ENCODE results near the gene STIP1. TPM values are rescaled to one million over a fixed set of nuclear protein-coding genes. Genes with fewer than 3 reads are reported as not detected.

STIP1 gene
- 258 and 296 TPM in 2 replicates for total RNA-seq (2014; rRNA removed; shearing (Covaris generic))

GRCh38 chr11:64185693-64186491 is at the start of gene STIP1:
Gene STIP1, plus strand, starts transcription at chr11:64186171. Its CDS starts 91 bp downstream, at chr11:64186262.
- DNase-seq (ENCODE audit: low spot score) = peak; percentile 100

DNA sequence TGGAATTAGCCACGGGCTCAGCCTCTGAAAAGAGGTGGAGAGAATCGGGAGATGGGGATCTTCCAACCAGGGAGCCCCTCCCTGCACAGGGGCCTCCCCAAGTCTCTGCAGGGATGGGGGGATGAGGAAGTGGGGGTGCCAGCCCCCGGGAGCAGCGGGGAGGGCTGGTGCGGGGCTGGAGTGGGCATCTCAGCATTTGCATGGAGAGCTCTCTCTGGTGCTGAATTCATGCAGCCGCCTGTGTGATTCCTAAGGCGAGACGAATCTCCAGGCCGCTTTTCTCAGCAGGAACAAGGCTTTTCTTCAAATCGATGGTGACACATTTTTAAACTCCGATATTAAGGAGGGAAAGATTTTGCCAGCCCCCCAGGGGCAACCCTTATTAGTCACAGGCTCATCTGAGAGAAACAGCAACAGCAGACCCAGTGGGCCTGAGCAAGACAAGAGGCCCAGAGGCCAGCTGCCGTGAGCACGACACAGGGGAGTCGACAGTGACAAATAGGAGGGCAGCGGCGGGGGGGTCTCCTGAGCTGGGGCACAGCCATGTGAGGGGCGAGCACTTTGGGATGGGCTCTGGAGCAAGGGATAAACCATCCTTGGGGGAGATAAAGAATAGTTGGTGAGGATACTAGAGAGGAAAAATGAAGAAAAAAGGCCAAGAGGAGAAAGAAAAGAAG is 49.1 kb upstream of the STIP1 start:
- no peak for DNase-seq (ENCODE audit: low spot score)

- no peak for DNase-seq (ENCODE audit: low spot score)
Observed at GRCh38 chr11:64138398-64138797, 47.6 kb upstream of the STIP1 start.

DNA sequence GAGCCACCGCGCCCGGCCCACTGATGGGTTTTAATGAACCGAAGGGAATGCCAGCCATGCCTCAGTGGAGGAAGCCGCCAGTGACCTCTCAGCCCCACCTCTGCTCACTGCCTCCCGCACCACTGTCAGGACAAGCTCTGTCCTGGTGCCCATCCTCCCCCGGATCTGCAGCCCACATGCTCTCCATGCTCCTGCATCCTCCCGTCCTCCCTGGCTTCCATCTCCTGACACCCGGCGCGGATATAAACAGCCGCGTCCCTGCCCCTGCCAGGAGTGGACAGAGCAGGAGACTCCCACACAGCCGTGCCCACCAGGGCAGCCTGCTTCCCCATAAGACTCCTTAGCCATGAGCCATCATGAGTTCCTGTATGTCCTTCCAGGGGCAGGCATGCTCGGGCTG is 46.9 kb upstream of the STIP1 start:
- DNase-seq (ENCODE audit: low spot score) = no peak

DNA sequence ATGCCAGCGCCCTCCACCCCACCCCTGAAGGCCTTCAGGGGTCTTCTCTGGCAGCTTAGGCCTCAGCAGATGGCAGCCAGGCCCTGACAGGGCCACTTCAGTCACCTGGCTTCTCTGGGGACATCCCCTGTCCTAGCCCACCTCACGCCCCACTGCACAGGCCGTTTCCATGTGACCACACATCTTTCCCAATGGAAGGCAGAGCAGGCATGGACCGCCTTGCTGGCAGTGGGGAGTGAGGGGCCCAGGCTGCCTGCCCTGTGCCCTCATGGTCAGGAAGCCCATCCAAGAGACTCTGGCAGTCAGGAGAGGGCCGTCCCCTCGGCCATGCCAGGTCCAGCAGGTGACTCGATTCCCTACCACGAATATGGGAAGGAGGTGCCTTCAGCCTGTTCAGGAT is 45.9 kb upstream of the STIP1 start:
- DNase-seq (ENCODE audit: low spot score) = no peak

DNA sequence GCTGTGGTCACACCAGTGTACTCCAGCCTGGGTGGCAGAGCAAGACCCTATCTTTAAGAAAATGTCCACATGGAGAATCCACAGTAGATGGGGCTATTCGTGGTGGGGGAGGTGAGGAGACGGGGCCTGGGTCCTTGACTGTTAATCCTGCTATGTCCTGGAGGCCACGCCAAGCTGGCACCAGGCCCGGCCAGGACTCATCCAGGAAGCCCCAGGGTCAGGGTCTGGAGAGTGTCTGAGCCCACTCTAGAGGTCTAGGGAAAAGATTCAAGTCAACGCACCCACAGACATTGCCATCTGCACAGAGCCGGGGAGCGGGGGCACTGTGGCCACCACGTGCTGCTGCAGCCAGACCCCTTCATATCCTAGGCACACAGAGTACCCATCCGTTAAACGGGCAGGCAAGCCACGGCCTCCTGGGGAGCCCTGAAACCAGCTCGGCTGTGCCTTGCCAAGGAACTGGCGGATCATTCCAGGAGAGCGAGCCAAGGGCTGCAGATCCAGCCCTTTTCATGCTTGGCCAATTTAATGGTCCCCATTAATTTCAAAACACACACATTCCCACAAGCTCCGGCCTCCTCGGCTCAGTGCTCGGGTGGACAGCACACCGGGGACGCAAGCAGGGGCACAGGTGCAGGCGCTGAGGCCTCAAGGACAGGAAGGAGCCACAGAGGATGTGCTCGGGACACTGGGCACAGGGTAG is 44.7 kb upstream of the STIP1 start:
- no peak for DNase-seq (ENCODE audit: low spot score)

DNA sequence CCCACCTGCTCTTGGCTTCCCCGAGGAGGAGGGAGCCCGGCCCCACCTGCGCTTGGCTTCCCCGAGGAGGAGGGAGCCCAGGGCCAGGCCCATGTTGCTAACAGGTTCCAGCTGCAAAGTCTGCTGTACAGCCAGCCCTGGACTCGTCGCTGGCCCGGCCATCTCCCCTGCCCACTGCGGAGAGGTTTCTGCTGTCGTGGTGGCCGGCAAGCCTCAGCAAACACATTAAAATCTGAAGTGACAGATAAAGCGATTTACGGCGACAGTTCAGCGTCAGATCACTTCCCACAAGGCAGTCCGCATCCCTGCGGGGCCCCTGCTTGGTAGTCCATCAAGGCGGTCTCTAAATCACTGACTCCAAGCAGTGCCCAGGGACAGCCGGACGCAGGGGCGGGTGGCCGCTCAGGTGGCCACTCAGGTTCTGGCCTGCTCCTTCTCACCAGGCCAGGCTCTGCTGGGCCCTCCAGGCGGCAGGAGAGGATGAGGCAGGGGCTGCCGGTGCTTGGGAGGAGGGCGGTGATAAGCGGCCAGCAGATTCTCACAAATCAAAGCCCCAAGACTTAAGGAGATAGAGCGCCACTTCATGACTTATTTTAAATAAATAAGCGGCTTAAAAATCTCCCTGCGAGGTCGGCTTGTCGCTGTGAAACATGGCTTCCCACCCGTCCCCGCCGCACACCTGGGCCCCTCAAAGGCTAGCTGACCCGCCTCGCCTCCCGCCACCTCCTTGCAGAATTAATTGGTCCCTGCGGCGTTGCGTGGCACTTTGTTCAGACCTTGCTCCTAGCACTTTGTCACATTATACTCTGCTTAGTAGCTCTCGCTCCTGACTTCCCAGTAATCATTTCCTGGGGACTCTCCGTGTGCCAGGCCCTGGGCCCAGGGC is 41.1 kb upstream of the STIP1 start:
- no peak for DNase-seq (ENCODE audit: low spot score)

- peak; percentile 52 for DNase-seq (ENCODE audit: low spot score)
Observed at GRCh38 chr11:64146036-64146955, 39.7 kb upstream of the STIP1 start.

DNA sequence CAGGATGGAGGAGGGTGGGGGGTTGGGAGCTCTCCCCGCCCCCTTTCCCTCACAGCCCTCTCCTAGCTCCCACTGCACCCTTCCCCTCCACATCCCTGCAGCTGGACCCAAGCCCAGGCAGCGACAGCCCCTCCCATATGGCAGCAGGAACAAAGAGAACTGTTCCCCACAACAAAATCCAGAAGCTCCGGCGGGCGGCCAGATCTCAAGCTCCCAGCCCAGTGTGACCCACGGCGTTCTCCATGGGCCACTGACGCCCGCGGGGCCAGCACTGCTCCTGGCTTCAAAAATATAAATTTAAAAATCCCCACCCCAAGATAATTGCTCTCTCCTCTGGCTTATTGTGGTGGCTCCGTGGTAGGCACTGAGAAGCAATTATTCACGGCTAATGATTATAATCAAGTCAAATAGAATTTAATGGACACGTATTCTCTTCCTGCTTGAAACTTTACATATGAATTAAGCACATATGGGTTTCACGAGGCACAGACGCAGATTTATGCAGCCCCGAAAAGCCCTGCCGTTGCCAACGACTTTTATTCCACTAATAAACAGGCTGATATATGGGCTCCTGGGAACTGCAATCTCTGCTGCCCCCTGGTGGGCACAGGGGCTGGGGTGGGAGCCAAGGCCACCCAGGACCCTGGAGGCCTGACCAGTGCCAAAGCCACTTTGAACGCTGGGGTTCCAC is 37.6 kb upstream of the STIP1 start:
- DNase-seq (ENCODE audit: low spot score) = peak; percentile 53

GRCh38 chr11:64148917-64149617 is 36.9 kb upstream of the STIP1 start:
- DNase-seq (ENCODE audit: low spot score) = no peak

DNA sequence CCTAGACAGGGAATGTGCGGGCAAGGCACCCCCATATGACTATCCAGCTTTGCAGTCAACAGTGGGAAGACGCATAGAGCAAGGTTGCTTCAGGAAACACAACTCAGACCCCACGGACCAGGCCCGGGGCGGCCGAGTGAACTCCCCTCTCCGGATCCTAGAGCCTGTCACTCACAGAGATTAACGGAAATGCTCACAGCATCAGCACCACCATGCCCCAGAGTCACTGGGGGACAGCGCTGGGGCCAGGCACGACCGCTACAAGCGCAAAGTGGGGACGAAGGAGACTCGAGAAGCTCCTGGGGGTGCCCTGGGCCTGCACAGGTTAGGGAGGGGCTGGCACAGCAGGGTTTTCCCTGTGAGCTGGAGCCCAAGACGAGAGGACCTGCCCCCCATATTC is 35.9 kb upstream of the STIP1 start:
- DNase-seq (ENCODE audit: low spot score) = no peak

- DNase-seq (ENCODE audit: low spot score) = no peak
Observed at GRCh38 chr11:64150481-64151239, 35.3 kb upstream of the STIP1 start.

DNA sequence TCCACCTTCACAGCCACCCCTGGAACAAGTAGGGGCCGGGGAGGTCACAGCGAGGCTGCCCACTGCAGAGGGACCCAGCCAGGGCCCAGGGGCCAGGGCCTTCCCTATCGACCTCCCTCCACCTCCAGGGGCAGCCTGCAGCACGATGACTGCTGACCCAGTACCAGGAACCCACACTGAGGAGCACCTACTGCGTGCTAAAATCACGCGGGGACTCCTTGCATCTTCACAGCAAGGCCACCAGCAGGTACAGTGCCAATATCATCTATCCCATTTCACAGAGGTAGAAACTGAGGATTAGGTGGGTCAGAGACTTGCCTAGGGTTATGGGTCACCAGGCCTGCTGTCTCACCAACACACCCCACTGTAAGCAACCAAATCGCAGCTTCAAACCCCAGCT is 34.6 kb upstream of the STIP1 start:
- no peak for DNase-seq (ENCODE audit: low spot score)

DNA sequence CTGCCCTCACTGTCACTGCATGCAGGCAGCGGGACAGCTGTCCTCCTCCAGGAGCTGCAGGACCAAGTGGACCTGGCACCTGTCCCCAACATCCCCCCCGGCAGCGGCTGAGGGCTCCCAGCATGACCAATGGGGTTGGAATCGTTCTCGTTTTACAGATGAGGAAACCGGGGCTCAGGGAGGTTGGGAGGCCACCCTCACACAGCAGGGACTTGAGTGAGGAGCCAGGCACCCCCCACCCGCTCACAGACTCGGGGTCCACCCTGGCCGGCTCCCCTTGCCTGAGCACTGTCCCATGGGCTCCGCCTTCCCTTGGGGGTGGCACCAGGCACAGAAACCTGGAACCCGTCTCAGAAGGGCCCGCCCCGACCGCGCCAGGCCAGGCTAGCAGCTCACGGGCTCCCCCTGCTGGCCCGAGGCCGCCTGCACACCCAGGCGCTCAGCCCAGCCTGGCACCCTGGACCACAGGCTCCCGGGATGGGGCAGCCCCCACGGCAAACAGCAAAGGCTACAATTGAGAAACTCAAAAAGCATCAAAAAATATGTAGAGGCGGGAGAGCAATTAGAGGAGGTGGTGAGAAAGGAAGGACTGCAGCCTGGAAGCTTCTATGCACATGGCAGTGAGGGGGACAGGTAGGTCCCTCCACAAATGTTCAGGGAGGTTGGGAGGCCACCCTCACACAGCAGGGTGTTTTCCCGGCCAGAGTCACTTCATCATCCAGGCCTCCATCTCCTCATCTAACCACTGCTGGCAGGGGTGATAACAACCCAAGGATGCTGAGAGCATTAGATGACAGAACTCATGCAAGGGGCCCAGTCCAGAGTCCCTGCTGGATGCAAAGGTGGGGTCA is 32.9 kb upstream of the STIP1 start:
- no peak for DNase-seq (ENCODE audit: low spot score)

DNA sequence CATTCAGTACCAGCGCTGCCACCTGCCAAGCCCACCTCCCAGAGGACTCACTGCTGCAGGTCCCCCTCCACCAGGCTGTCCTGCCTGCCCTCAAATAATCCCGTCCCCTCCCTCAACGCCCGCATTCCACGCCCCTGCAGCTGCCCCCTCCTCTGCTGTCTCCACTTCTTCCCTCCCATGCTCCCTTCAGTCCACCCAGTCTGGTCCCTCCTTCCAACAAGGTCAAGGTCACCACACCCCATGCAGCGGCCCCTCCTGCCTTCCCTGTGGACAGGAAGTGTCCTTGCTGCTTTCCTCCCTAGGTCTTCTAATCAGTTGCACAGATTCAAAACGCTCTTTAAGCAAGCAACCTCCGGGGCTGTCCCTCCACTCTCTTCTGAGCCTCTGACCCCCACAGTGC is 32.2 kb upstream of the STIP1 start:
- no peak for DNase-seq (ENCODE audit: low spot score)

DNA sequence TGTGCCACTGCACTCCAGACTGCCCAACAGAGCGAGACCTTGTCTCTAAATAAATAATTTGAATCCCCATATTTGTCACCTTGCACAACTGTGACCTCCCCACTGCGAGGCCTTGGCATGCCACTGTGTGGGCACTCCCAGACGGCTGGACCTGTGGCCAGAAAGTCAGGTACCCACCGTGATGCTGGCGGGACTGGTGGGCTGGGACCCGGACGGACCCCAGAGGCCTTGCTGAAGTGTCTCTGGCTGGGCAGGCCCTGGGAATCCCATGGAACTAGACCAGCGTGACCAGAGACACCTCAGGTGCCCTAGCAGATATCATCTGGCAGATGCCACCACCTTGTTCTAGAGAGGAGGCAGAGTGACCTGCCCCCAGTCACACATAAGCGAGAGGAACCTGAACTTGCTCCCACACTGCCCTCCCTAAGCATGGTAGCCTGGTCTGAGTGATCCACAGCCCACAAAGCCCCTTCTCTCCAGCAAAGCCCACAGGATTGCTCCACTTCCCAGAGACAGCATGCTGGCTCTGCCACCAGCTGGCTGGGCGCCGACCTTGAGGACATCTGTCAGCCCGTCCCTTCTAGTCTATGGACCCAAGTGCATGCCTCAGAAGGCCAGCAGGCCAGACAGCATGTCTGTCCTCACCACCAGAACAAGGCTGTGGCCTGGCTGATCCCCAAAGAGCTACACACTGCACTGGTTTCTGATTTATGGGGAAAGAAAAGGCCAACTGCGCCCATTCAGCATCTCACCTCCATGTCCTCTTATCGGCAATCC is 29.5 kb upstream of the STIP1 start:
- no peak for DNase-seq (ENCODE audit: low spot score)

Data from H4 (cell line).